ENCODE measurements around the gene HYCC2.
"Not testable (repeated sequence)": the region's sequence is repeated elsewhere in the genome, so short reads cannot be mapped to it uniquely, and the experiment has no call there.

Gene HYCC2
- 32.2 to 73.4 (median 52.7) reads per million in 18 experiments for total RNA-seq

DNA sequence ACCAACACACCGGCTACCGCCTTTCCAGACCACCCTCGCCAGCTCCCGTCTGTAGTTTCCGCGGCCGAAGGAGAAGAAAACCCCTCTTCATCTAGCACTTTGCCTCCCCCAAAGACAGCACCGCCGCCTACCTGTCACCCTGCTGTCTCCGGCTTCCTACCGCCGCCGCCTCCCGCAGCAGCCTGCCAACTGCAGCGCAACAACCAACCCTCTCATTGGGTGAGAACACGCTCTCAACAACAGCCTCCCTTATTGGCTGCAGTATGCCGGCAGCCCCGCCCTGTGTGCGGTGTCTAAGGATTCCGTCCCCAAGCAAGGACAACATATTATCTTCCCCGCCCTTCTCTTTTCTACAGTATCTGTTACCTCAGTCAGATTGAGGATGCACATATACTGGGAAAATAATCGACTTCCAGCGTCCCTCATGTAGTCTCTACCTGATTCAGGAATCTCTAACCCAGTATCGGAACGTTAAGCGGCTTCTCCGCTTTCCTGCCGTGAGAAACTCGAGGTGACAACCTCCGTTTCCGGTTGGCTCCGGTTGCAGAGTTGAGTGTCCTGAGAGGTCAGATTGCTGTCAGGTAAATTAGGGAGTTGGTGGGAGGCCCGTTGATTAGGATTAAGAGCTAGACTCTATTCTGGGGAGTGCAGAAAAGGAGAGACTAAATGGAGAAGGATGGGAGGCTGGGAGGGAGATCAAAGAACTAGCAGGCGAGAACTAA is at the start of gene HYCC2, which contains the start of gene NDUFB3:
TSS of gene HYCC2 (minus strand) at position 193 of the 722 bp plus-strand sequence. CDS start 47,662 bp downstream, outside the sequence.
TSS of gene NDUFB3 (plus strand) at position 523 of the 722 bp plus-strand sequence. CDS start 6,882 bp downstream, outside the sequence.
- DNase-seq = peak; percentile 95 to 97

DNA sequence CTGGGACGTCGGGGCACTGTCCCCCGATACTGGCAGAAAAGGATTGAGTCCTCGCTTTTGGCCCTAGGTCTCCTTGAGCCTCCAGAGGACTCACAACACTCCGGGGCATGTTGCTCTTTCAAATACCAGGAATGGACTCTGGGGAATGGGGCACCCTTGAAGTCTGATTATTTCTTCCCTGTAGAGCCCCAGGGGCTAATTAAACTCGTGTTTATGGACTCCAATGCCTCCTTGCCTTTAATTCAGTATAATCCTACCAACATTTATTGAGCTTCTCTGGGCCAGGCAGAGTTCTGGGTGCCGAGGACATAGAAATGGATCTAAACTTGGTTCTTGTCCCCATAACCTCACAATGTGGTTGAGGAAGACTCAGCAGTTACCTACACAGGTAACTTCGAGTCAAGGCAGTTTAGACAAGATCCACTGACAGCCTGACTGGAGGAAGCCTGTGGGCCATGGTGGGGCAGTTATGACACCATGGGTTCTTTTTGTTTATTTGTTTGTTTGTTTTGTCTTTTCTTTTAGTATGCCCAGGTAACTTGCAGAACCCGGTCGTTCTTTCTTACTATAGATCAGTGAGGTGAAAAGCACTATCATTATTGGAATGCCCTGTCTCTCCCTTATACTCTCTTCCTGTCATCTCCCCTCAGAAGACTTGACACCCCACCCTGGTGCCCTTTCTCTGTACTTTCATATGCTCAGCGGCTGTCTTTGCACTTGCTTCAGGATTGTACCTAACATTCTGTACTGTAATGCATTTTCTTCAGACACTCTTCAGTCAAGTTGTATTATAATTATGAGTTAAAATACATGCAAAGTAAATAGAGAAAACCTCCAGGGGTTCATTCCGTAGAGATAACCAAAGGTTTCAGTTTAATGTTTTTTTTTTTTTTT is 47.7 kb upstream of the HYCC2 start:
- peak; percentile 47 for DNase-seq

GRCh38 chr2:201118121-201118960 is 46.9 kb upstream of the HYCC2 start:
- peak; percentile 80 to 88 for DNase-seq

DNA sequence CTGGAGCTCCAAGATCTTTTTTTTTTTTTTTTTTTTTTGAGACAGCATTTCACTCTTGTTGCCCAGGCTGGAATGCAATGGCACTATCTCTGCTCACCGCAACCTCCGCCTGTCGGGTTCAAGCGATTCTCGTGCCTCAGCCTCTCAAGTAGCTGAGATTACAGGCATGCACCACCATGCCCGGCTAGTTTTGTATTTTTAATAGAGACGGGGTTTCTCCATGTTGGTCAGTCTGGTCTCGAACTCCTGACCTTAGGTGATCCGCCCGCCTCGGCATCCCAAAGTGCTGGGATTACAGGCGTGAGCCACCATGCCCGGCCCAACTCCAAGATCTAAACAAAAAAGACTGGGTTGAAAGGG is 46.2 kb upstream of the HYCC2 start:
- DNase-seq = not testable (repeated sequence)

- peak; percentile 73 to 90 for DNase-seq
Observed at GRCh38 chr2:201116959-201117734, 45.7 kb upstream of the HYCC2 start.

DNA sequence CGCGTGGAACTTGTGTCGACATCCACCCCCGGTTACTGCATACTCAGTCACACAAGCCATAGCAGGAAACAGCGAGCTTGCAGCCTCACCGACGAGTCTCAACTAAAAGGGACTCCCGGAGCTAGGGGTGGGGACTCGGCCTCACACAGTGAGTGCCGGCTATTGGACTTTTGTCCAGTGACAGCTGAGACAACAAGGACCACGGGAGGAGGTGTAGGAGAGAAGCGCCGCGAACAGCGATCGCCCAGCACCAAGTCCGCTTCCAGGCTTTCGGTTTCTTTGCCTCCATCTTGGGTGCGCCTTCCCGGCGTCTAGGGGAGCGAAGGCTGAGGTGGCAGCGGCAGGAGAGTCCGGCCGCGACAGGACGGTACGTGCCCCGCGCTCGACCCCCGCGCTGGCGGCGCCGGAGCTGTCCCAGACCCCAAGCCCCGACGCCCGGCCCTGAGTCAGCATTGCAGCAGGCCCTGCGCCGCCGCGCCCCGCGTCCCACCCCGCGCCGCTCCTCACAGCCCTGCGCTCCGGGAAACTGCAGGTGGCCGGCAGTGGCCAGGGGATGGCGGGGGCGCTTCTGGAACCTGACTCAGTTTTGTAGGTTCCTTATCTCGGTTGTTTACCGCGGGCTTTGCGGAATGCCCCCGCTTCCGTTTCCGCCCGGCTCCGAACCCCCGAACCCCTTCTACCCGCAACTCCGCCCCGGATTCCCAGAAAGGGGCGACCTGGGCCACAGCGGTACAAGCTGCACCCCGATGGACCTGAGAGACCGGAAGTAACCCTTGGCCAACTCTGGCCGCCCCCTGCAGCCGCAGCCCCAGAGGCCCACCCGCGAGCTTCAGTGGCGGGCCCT is 44.9 kb upstream of the HYCC2 start, which contains the start of gene CFLAR:
TSS of gene CFLAR (plus strand) at position 50 of the 844 bp plus-strand sequence. CDS start 13,702 bp downstream, outside the sequence.
- DNase-seq = peak; percentile 85 to 89

DNA sequence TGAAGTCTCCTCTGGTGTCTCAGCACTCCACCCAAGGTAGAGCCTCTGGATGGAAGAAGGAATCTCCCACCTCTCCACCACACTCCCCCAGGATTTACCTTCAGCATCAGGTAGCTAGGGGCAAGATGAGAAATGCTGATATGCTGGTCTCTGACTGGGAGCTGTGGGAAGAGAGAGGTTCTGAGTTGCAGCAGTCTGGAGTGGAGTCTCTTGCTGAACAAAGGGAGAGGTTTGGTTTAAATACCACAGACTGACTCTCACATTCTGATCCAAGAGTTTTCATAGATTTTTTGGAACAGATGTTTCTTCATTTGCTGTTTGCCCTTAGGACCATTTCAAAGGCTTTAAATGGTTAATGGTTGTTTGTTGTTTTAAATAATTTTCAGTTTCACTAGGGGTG is 43.4 kb upstream of the HYCC2 start:
- DNase-seq = no peak

GRCh38 chr2:201114350-201114749 is 42.9 kb upstream of the HYCC2 start:
- no peak for DNase-seq

- DNase-seq = no peak
Observed at GRCh38 chr2:201111096-201111495, 39.6 kb upstream of the HYCC2 start.

DNA sequence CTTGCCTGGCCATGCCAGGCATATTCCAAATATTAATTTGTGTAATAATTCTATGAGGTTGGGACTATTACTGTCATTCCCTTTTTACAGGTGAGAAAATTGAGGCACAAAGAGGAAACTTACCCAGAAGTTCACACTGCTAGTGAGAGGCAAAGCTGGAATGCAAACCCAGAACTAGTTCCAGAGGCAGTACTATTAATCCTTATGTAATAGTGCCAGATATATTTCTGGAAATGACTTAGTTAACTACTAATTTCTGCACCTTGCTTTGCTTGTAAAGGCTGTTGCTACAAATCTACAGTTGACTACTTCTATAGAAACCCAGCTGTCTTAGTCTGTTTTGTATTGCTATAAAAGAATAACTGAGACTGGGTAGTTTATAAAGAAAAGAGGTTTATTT is 39.1 kb upstream of the HYCC2 start:
- no peak for DNase-seq

- no peak for DNase-seq
Observed at GRCh38 chr2:201109186-201109585, 37.7 kb upstream of the HYCC2 start.

GRCh38 chr2:201108341-201108740 is 36.9 kb upstream of the HYCC2 start:
- no peak for DNase-seq

DNA sequence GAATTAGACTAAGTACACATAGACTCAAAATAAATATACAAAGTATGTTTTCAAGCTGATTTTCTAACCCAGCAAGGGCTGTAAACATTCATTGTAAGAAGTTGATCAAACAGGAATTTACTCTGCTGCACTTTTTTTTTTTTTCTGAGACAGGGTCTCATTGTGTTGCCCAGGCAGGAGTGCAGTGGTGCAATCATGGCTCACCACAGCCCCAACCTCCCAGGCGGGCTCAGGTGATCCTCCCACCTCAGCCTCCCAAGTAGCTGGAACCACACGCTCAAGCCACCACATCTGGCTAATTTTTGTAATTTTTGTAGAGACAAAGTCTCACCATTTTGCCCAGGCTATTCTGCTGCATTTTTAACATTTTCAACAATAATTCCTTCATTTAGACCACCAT is 36.2 kb upstream of the HYCC2 start:
- DNase-seq = no peak

- no peak for DNase-seq
Observed at GRCh38 chr2:201105759-201106158, 34.3 kb upstream of the HYCC2 start.

GRCh38 chr2:201100497-201100896 is 29.0 kb upstream of the HYCC2 start:
- DNase-seq = no peak

DNA sequence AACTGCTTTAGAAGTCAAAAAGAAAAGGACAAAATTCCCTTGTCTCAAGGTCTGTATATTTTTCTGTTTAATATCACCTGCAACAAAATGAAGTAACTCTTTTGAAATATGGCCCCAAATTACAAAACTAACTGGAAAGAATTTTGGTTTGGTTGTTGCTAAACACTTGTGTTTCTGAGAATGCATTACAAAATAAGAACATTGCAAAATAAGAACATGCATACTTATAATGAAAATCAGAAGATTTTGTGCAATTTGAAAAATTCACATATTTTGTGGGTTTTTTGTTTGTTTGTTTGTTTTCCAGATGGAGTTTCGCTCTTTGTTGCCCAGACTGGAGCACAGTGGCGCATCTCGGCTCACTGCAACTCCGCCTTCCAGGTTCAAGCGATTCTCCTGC is 22.1 kb upstream of the HYCC2 start:
- DNase-seq = peak; percentile 47 to 95

GRCh38 chr2:201090574-201090973 is 19.1 kb upstream of the HYCC2 start:
- DNase-seq = no peak

DNA sequence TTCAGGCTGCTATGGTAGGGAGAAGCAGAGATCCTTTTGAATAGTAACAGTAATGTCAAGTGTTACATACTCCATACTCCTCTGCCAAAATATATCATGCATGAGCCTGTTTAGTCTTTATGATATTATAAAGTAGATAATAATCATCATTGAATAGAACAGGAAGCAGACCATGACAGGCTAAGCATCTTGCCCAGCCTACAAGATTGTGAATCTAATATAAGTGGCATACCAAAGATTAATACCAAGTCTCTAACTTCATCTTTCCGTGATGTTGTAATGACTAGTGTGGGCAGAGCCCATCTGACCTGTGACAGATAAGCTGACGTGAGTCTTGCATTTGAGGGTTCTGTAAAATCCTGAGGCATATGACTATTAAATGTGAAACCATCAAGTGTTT is 13.4 kb upstream of the HYCC2 start:
- peak; percentile 81 to 87 for DNase-seq

DNA sequence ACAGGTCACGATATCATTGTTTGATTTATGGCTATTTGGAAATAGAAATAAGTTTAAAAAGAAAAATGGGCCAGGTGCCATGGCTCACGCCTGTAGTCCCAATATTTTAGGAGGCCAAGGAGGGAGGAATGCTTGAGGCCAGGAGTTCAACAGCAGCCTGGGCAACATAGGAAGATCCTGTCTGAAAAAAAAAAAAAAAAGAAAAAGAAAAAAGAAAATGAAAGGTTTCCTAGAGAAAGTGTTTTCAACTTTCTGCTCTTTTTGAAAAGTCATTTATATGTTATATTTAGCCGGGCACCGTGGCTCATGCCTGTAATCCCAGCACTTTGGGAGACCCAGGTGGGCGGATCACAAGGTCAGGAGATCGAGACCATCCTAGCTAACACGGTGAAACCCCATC is 3.5 kb upstream of the HYCC2 start:
- DNase-seq = no peak

- no peak for DNase-seq
Observed at GRCh38 chr2:201073071-201073470, 1.6 kb upstream of the HYCC2 start.

DNA sequence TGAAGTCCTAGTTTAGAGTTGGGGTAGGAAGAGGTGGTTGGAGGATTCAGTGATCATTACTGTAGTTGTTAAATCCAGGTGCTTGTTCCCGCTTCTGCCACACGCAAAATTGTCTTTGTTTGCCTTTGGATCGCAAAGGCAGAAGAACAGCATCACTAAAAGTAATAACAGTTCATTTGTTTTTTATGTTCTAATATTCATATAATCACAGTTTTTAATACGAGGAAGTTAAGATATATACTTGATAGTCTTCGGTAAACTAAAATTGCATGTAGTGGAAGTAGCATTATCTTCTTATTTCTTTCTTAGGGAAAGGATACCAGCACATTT is 695 bp upstream of the HYCC2 start:
- no peak for DNase-seq
